CD14-positive monocyte (primary cell): ENCODE measurements around the gene TEAD1. TPM values are rescaled to one million over a fixed set of nuclear protein-coding genes. Genes with fewer than 3 reads are reported as not detected.

Experiments
- DNase-seq, 3 donors: peaks; one replicate each; pipeline ENCODE4 v3.0.0-alpha.2; 2011 to 2022
- H2AFZ ChIP-seq: 2 replicates; pipeline ENCODE4 v1.6.0; 2012; ENCODE audit warnings: mild to moderate bottlenecking, low read depth, low read length, inconsistent platforms; ENCODE audit not compliant: insufficient read depth, poor library complexity, severe bottlenecking
- H3K27ac ChIP-seq, 2 donors: 1 replicate in 1 of 2; 2 replicates in 1 of 2; pipeline ENCODE4 v1.5.1; 2012 to 2013; ENCODE audit warnings: low read length in 2 of 2, control low read depth in 1 of 2, inconsistent platforms in 1 of 2, low read depth in 1 of 2, mild to moderate bottlenecking in 1 of 2
- H3K27me3 ChIP-seq, 2 donors: one replicate each; pipeline versions ENCODE4 v1.6.0 to v1.6.1; 2011 to 2013; ENCODE audit warnings: low read length in 2 of 2; ENCODE audit not compliant: control insufficient read depth in 2 of 2, insufficient read depth in 2 of 2
- H3K36me3 ChIP-seq, 2 donors: replicated peaks in 1 of 2; 1 replicate in 1 of 2; 2 replicates in 1 of 2; pipeline versions ENCODE4 v1.5.1 to v1.6.1; 2012 to 2013; ENCODE audit warnings: low read length in 2 of 2, control low read depth in 1 of 2, inconsistent platforms in 1 of 2, mild to moderate bottlenecking in 1 of 2; ENCODE audit not compliant: insufficient read depth in 2 of 2, control insufficient read depth in 1 of 2
- H3K4me1 ChIP-seq, 2 donors: 1 replicate in 1 of 2; 2 replicates in 1 of 2; pipeline versions ENCODE4 v1.5.1 to v1.6.1; 2012 to 2013; ENCODE audit warnings: low read length in 2 of 2, control low read depth in 1 of 2, inconsistent platforms in 1 of 2, mild to moderate bottlenecking in 1 of 2, moderate library complexity in 1 of 2; ENCODE audit not compliant: insufficient read depth in 2 of 2, control insufficient read depth in 1 of 2
- H3K4me2 ChIP-seq: replicated peaks from 2 replicates; pipeline ENCODE3; 2012; ENCODE audit warnings: low read length, moderate library complexity, mild to moderate bottlenecking; ENCODE audit not compliant: poor library complexity, severe bottlenecking; ENCODE audit errors: extremely low read depth
- H3K4me3 ChIP-seq, 3 experiments: fragments of 200-600 bp in 1 of 3; sonication (generic) in 1 of 3; replicated peaks in 1 of 3; 1 replicate in 2 of 3; 2 replicates in 1 of 3; pipeline ENCODE4 v1.5.1; 2011 to 2013; ENCODE audit warnings: low read length in 3 of 3, mild to moderate bottlenecking in 3 of 3, control low read depth in 2 of 3, low read depth in 2 of 3, inconsistent platforms in 1 of 3, moderate library complexity in 1 of 3
- H3K79me2 ChIP-seq: 2 replicates; pipeline ENCODE4 v1.6.0; 2012; ENCODE audit warnings: mild to moderate bottlenecking, control low read depth, inconsistent platforms, low read length, moderate library complexity; ENCODE audit not compliant: insufficient read depth
- H3K9ac ChIP-seq: 2 replicates; pipeline ENCODE4 v1.6.0; 2017; ENCODE audit warnings: low read length, mild to moderate bottlenecking; ENCODE audit not compliant: insufficient read depth, poor library complexity, severe bottlenecking
- H3K9me3 ChIP-seq, 2 donors: replicated peaks in 1 of 2; 1 replicate in 1 of 2; 2 replicates in 1 of 2; pipeline versions ENCODE4 v1.5.1 to v1.6.1; 2012 to 2013; ENCODE audit warnings: low read length in 2 of 2, control low read depth in 1 of 2; ENCODE audit not compliant: control insufficient read depth in 1 of 2, insufficient read depth in 1 of 2
- H4K20me1 ChIP-seq: 2 replicates; pipeline ENCODE4 v1.6.0; 2012; ENCODE audit warnings: mild to moderate bottlenecking, low read length, control low read depth, moderate library complexity; ENCODE audit not compliant: insufficient read depth
- H3K27ac Mint-ChIP-seq, 7 donors: one replicate each; pipeline ENCODE4 v1.8.0; 2020; ENCODE audit warnings: mild to moderate bottlenecking in 7 of 7, mixed read lengths in 7 of 7, moderate library complexity in 6 of 7, inconsistent platforms in 2 of 7
- H3K27me3 Mint-ChIP-seq, 3 donors: one replicate each; pipeline ENCODE4 v1.8.0; 2021 to 2022; ENCODE audit warnings: low read depth in 3 of 3, mild to moderate bottlenecking in 3 of 3, mixed read lengths in 3 of 3, moderate library complexity in 3 of 3, inconsistent platforms in 1 of 3
- H3K36me3 Mint-ChIP-seq, 2 donors: one replicate each; pipeline ENCODE4 v1.8.0; 2020; ENCODE audit warnings: mixed read lengths in 2 of 2, inconsistent platforms in 1 of 2, mild to moderate bottlenecking in 1 of 2
- H3K4me1 Mint-ChIP-seq: one replicate; pipeline ENCODE4 v1.8.0; 2020; ENCODE audit warnings: mild to moderate bottlenecking, mixed read lengths
- H3K4me3 Mint-ChIP-seq, 2 donors: one replicate each; pipeline ENCODE4 v1.8.0; 2020; ENCODE audit warnings: mild to moderate bottlenecking in 2 of 2, mixed read lengths in 2 of 2, moderate library complexity in 1 of 2
- H3K9me3 Mint-ChIP-seq, 7 donors: one replicate each; pipeline ENCODE4 v1.8.0; 2020 to 2022; ENCODE audit warnings: mixed read lengths in 7 of 7, mild to moderate bottlenecking in 6 of 7, moderate library complexity in 6 of 7, inconsistent platforms in 2 of 7
- CTCF ChIP-seq: fragments of 200-600 bp; IDR thresholded peaks from one replicate; pipeline ENCODE4 v1.8.0; 2022; ENCODE audit warnings: antibody characterized with exemption, mild to moderate bottlenecking
- WGBS: methylation state at CpG from one replicate; pipeline ENCODE4 v1.1.5; 2013; ENCODE audit warnings: missing lambda C conversion rate; ENCODE audit not compliant: insufficient coverage; 5-methylcytosine and 5-hydroxymethylcytosine counted together
- intact Hi-C, 2 donors: fragments of 100-400 bp; cut with micrococcal nuclease; formaldehyde crosslinking; loops; one replicate each; pipeline versions ENCODE4 v1.15.0 to v1.15.1; 2023
- polyA plus RNA-seq, 3 donors: library from polyadenylated mRNA; depleted of rRNA in 1 of 3; unstranded in 2 of 3; stranded (reverse) in 1 of 3; fragments of 300-500 nt in 2 of 3; fragments of >200 nt in 1 of 3; fragmentation: Illumina TruSeq in 2 of 3; gene quantifications; 1 replicate in 2 of 3; 2 replicates in 1 of 3; pipeline ENCODE4 v1.2.3, GENCODE V29; 2012 to 2021

Gene TEAD1
- polyA plus RNA-seq, 3 donors = not detected

GRCh38 chr11:12775955-12776354 is 101.7 kb downstream of the TEAD1 start:
- Histone ChIP-seq H2AFZ (no peak overlapping the region), H3K27me3 (no peaks in the 10 kb centered on the region)
- WGBS = 92% methylated on average over 5 of the region's 10 CpGs

GRCh38 chr11:12777208-12777874 is 103.1 kb downstream of the TEAD1 start:
- H3K9me3 ChIP-seq = no peaks in the 10 kb centered on the region
- Mint-ChIP-seq H3K9me3 (peaks cover 0 to 2% (median 0%) of the 10 kb centered on the region in 7 donors), H3K36me3 (no peaks in the 10 kb centered on the region), H3K27me3 (peaks cover 0 to 7% (median 2%) of the 10 kb centered on the region in 3 donors), H3K4me3 (no peak overlapping the region), H3K4me1 (no peaks in the 10 kb centered on the region), H3K27ac (no peak overlapping the region)
- H3K4me3 ChIP-seq = no peak overlapping the region
- no peak for TF ChIP-seq CTCF
- no CpG with 5 or more reads among the region's 5 CpGs for WGBS
- H3K79me2 ChIP-seq = no peaks in the 10 kb centered on the region
- H3K36me3 ChIP-seq = no peaks in the 10 kb centered on the region
- no peak overlapping the region for H3K4me2 ChIP-seq
- no peak overlapping the region for H3K27ac ChIP-seq
- no peak for DNase-seq
- H2AFZ ChIP-seq = no peak overlapping the region
- intact Hi-C loops = no loop called here
- H4K20me1 ChIP-seq = no peaks in the 10 kb centered on the region
- no peaks in the 10 kb centered on the region for H3K27me3 ChIP-seq
- H3K9ac ChIP-seq = no peak overlapping the region
- no peaks in the 10 kb centered on the region for H3K4me1 ChIP-seq

More at GRCh38 chr11:12775955-12776354, 101.7 kb downstream of the TEAD1 start:
- Mint-ChIP-seq H3K9me3 (peaks cover 0 to 2% (median 0%) of the 10 kb centered on the region in 7 donors), H3K4me3 (no peak overlapping the region), H3K36me3 (no peaks in the 10 kb centered on the region), H3K27me3 (peaks cover 0 to 8% (median 4%) of the 10 kb centered on the region in 3 donors), H3K4me1 (no peaks in the 10 kb centered on the region), H3K27ac (no peak overlapping the region)
- DNase-seq = no peak
- Histone ChIP-seq H3K36me3 (no peaks in the 10 kb centered on the region), H3K4me3 (no peak overlapping the region), H3K4me1 (no peaks in the 10 kb centered on the region), H4K20me1 (no peaks in the 10 kb centered on the region), H3K9ac (no peak overlapping the region), H3K9me3 (no peaks in the 10 kb centered on the region), H3K79me2 (no peaks in the 10 kb centered on the region), H3K4me2 (no peak overlapping the region), H3K27ac (no peak overlapping the region)
- intact Hi-C loops = no loop called here
- no peak for TF ChIP-seq CTCF
